VCaP (cell line): ENCODE data around the gene CORO2B.
A peak's percentile ranks its signal among the peaks of the same experiment; 100 is the strongest.

ENCODE experiments used
- H3K27ac ChIP-seq: fragments of 450-650 bp; 2 replicates; pipeline ENCODE4 v1.5.1; 2017
- TF ChIP-seq, protein P1 (sequence below): fragments of 450-650 bp; conservative IDR thresholded peaks from 2 replicates; pipeline ENCODE4 v1.5.1; 2017; ENCODE audit warnings: mild to moderate bottlenecking, moderate library complexity

The CORO2B gene

DNA sequence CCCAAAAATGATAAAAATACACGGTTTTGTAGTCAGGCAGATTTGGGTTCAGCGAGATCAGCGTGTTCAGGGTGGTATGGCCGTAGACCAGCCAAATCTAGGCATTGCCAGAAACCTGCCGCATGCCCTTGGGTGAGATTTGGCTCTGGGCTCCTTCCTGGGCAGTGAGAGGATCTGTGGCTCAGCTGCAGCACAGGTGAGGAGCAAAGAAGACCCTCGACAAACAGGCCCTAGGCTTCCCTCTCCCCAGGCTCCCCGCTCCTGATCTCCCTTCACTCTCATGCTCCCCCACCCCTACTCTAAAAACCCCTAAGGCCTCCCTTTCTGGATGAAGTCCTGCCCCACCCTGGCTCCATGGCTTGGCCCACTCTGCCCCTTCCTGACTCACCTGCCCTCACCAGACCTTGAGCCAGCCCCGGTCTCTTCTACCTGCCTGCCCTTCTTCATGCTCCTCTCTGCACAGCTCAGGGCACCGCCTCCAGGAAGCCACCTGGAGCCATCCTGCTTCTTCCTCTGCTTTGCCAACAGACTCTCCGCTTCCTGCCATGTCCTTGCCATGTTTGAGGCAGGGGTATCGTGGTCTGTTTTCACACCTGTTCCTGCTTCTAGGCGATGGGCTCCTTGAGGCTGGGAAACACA is 88.1 kb downstream of the CORO2B start:
- TF ChIP-seq, protein P1, sequence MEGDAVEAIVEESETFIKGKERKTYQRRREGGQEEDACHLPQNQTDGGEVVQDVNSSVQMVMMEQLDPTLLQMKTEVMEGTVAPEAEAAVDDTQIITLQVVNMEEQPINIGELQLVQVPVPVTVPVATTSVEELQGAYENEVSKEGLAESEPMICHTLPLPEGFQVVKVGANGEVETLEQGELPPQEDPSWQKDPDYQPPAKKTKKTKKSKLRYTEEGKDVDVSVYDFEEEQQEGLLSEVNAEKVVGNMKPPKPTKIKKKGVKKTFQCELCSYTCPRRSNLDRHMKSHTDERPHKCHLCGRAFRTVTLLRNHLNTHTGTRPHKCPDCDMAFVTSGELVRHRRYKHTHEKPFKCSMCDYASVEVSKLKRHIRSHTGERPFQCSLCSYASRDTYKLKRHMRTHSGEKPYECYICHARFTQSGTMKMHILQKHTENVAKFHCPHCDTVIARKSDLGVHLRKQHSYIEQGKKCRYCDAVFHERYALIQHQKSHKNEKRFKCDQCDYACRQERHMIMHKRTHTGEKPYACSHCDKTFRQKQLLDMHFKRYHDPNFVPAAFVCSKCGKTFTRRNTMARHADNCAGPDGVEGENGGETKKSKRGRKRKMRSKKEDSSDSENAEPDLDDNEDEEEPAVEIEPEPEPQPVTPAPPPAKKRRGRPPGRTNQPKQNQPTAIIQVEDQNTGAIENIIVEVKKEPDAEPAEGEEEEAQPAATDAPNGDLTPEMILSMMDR: no peak
- H3K27ac ChIP-seq: no peak overlapping the region

DNA sequence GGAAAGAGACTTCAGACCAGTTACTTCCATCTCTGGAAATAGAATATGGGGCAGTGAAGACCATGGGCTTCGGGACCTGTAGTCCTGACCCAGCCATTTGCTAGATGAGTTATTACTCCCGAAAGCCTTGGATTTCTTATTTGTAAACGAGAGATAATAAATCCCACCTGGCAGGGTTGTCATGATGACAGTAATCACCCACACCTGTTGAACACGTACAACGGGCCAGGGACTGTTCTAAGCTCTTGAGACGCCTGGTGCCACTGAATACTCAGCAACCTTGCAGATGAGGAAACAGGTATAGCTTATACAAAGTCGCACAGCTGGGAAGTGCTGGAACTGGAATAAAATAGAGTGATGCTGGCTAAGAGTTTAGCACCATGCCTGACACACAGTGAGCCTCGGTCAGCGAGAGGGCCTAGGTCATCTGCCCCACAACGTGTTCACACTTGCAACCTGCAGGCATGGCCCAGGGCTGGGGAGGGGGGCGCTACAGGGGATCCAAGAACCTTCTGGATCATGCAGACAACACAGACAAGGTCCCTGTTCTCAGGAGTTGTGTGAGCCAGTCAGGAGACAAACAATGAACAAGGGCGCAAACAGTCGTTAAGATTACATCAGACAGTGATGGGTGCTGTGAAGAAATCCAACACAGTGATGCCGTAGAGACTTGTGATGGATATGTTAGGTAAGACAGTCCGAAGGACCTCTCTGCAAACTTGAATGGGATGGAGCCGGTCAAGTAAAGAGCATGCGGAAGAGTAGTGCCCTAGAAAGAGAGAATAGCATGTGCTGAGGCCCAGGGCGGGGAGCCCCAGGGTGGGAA is 89.2 kb downstream of the CORO2B start:
- no peak overlapping the region for H3K27ac ChIP-seq
- TF ChIP-seq, protein P1: no peak

DNA sequence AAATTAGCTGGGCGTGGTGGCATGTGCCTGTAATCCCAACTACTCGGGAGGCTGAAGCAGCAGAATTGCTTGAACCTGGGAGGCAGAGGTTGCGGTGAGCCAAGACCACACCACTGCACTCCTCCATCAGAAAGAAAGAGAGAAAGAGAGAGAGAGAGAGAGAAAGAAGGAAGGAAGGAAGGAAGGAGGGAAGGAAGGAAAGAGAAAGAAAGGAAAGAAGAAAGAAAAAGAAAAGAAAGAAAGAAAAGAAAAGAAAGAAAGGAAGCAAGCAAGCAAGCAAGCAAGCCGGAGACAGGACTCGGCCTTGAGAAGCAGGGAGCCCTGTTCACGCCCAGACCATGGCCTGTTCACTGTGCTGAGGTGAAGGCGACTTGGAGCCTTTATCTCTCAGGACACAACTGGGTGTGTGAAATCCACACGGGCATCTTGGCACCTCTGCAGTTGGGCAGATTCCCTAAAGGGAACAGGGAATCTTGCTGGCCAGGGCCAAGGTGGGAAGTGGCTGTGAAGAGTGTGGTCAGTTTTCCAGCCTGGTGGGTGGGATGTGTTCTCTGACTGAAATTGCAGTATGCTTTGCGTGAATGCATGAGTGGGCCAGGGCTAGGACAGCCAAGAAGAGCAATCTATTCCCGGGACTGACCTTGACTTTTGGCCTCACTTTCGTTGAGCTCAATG is 90.3 kb downstream of the CORO2B start:
- TF ChIP-seq, protein P1: no peak
- H3K27ac ChIP-seq: no peak overlapping the region

DNA sequence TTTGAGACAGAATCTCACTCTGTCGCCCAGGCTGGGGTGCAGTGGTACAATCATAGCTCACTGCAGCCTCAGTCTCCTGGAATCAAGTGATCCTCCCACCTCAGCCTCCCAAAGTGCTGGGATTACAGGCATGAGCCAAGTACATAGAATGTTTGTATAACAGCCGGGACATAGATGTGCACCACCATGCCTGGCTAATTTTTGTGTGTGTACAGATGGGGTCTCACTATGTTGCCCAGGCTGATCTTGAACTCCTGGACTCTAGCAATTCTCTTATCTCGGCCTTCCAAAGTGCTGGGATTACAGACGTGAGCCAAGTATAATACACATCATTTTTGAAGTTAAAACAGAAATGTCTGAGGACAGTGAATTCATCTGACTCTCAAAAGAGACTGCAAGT is 93.5 kb downstream of the CORO2B start:
- no peak overlapping the region for H3K27ac ChIP-seq
- TF ChIP-seq, protein P1: no peak

DNA sequence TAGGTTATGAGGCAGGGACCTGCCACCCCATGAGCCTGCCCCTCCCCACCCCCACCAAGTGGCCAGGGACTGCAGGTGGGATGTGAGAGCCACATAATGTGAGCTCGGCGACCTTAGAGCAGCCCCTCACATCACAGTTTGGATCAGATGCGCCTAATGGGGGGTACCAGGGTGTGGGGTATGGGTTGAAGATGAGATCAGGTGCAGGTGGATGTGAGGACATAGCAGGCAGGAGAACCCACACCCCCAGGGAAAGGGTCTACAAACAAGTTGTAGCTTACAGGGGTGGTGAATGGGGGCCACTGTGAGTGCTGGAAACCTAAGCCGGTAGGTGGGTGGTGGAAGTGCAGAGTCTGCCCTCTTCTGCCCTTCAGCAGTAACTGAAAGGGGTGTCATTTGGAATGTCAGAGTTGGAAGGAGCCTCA is 94.0 kb downstream of the CORO2B start:
- TF ChIP-seq, protein P1: peak; percentile 39
- no peak overlapping the region for H3K27ac ChIP-seq

DNA sequence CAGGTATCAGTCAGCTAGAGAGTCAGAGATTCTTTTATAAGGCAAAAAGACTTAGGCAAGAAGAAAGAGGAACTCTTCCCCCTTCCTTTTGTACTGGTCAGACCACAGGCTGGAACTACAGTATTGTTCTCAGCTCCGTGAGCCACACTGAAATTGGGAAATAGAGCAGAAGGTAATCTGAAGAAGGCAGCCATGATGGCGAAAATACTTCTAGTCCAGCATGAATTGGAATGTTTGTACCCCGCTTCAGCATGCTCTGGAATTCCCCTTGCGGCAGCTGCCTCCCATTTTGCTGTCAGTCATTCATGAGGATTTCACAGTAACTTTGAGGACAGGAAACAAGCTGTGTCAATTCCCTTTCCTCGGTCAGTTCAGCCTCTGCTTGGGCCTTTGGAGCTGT is 96.2 kb downstream of the CORO2B start:
- TF ChIP-seq, protein P1: no peak
- no peak overlapping the region for H3K27ac ChIP-seq

DNA sequence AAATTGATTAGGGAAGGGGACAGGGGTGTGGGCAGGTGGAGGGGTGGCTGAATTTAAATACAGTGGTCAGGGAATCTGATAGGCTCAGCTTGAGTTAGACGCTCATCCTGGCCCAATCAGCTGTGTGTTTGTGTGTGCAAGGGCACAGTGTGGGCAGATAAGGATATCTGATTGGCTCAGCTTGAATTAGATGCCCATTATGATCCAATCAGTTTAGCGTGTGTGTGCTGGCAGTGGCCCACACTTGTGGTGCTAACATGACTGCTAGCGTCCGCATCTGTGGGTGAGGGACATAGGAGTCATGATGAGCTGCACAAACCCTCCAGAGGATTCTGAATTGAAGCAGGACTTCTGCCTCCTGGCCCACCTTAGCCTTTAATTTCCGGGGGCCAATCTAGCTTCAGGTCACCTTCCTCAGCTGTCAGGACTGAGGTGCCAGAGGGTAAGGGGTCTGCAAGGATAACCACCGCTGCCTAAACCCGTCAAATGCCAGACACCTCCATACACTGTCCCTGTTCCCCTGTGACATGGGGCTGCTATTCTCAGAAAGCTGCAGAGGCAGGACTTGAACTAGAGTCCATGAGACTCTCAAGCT is 97.3 kb downstream of the CORO2B start:
- TF ChIP-seq, protein P1: no peak
- H3K27ac ChIP-seq: no peak overlapping the region
